Activated naive CD4-positive, alpha-beta T cell treated with anti-CD3 and anti-CD28 coated beads, Interleukin-2, amount 50 U/mL, for 72 hours (primary cell): ENCODE results near the gene LRRTM4. TPM values are rescaled to one million over a fixed set of nuclear protein-coding genes. Genes with fewer than 3 reads are reported as not detected.
"Not testable (repeated sequence)": the region's sequence is repeated elsewhere in the genome, so short reads cannot be mapped to it uniquely, and the experiment has no call there.

Experiments
- ATAC-seq, 2 donors: fragments of 150-1000 bp; cut with Tn5 transposase; 2 replicates each; pipeline ENCODE4 v1.10.0; 2021; ENCODE audit warnings: mild to moderate bottlenecking in 2 of 2, moderate library complexity in 2 of 2
- DNase-seq, 2 donors: peaks; one replicate each; pipeline ENCODE4 v3.0.0; 2021 to 2022; ENCODE audit warnings: low spot score in 2 of 2
- H3K27ac Mint-ChIP-seq, 2 donors: one replicate each; pipeline ENCODE4 v1.8.0; 2022; ENCODE audit warnings: mild to moderate bottlenecking in 2 of 2, mixed read lengths in 2 of 2
- H3K36me3 Mint-ChIP-seq, 2 donors: one replicate each; pipeline ENCODE4 v1.8.0; 2022; ENCODE audit warnings: mixed read lengths in 2 of 2
- H3K9me3 Mint-ChIP-seq, 2 donors: one replicate each; pipeline ENCODE4 v1.8.0; 2022; ENCODE audit warnings: mixed read lengths in 2 of 2
- total RNA-seq, 2 donors: library from RNA; stranded (reverse); gene quantifications; one replicate each; pipeline ENCODE4 v1.2.3, GENCODE V29; 2022

The LRRTM4 gene
- total RNA-seq, 2 donors from 2014 or later = not detected

DNA sequence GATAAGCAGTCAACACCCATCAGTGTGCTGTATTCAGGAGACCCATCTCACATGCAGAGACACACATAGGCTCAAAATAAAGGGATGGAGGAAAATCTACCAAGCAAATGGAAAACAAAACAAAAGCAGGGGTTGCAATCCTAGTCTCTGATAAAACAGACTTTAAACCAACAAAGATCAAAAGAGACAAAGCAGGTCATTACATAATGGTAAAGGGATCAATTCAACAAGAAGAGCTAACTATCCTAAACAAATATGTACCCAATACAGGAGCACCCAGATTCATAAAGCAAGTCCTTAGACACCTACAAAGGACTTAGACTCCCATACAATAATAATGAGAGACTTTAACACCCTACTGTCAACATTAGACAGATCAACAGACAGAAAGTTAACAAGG, 358.2 kb downstream of the LRRTM4 start:
- H3K27ac Mint-ChIP-seq, ATAC-seq, DNase-seq, H3K36me3 Mint-ChIP-seq: not testable (repeated sequence)
- H3K9me3 Mint-ChIP-seq = peaks cover 18 to 25% of the 10 kb centered on the region in 2 donors

DNA sequence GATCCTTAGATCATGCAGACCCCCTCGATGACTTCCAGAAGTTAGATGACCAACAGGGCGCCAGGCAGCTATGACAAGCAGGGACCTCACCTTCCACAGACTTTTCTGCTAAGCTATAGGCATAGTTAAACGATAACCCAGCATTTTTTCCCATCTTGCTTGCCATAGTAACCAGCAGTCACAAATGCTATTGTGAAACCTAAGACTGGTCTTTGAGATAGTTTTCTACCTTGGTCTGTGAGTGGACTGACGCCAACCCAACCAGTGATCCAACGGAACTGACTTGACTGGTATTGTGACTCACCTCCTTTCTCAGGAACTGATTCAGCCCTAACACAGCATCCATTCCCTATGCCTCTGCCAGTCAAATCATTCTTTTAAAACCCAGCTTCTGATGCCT, 361.2 kb downstream of the LRRTM4 start:
- peaks cover 0 to 6% of the 10 kb centered on the region in 2 donors for H3K36me3 Mint-ChIP-seq
- peaks cover 22 to 24% of the 10 kb centered on the region in 2 donors for H3K9me3 Mint-ChIP-seq
- no peak for DNase-seq
- no peak for ATAC-seq
- no peak overlapping the region for H3K27ac Mint-ChIP-seq

DNA sequence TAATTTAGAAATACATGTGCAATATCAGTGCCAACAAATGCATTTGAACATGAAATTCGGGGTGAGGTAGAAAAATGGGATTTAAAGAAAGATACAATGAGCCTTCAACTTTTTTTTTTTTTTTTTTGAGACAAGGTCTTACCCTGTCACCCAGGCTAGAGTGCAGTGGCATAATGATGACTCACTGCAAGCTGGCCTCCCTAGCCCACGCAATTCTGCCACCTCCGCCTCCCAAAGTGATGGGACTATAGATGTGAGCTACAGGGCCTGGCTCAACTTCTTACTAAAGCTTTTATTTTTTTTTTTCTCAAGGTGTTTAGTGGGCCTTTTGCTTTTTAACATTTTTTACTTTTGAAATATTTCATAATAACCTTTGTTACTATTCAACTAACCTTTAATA, 365.6 kb downstream of the LRRTM4 start:
- Mint-ChIP-seq H3K9me3 (peaks cover 9 to 13% of the 10 kb centered on the region in 2 donors), H3K36me3 (peaks cover 0 to 4% of the 10 kb centered on the region in 2 donors), H3K27ac (no peak overlapping the region)
- DNase-seq (no peak), ATAC-seq (no peak)

DNA sequence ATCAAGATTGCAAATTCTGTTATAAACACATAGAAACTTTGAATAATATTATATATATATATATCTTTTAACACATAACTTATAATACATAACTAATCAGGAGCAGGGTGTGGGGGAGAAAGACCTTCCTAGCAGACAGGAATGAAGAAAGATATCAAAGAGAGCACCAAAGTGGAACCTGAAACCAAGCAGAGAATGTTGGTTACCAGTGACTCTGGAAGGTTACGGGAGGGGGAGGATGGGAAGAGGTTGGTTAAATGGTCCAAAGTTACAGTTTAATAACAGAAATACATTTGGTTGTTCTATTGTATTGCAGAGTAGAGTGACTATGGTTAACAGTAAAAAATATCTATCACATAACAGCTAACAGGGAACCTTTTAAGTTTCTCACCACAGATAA, 366.7 kb downstream of the LRRTM4 start:
- DNase-seq (no peak), ATAC-seq (no peak)
- H3K9me3 Mint-ChIP-seq = peaks cover 13 to 22% of the 10 kb centered on the region in 2 donors
- H3K27ac Mint-ChIP-seq = no peak overlapping the region
- H3K36me3 Mint-ChIP-seq = peaks cover 0 to 8% of the 10 kb centered on the region in 2 donors

DNA sequence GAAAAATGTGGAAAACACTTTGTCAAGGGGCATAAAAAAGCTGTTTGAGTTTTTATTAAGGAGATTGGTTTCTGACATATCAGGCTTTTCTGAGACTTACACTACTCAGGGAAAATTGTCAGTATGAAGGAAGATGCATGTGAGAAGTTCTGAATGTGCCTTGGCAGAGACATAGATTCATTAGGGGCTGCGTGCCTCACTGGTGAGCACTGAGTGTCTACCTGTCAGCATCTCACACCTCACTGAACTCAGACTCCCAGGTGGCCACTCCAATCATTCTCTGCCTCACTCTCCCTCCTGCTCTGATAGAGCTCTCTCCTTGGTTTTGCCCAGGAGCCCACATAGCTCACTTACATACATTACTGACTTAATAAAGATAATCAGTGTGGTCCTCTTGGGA, 372.6 kb downstream of the LRRTM4 start:
- Mint-ChIP-seq H3K9me3 (peaks cover 14 to 25% of the 10 kb centered on the region in 2 donors), H3K27ac (no peak overlapping the region), H3K36me3 (peaks cover 0 to 8% of the 10 kb centered on the region in 2 donors)
- no peak for ATAC-seq
- DNase-seq = no peak

DNA sequence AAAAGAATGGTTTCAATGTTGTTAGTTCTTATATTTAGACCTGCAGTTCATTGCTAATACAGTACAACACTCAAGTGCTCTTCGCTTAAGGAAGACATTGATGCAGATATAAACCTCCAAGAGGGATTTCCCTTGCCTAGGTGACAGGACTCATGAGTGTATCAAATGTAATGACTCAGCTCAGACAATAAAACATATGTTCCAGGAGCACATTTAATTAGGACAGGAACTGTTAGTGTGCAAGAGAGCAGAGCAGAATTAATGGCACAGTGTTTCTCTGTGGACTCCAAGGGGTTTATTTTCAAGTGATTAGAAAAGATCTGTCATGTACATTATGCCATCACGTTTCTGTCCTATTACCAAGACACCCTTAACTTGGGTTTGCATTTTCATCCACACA, 375.0 kb downstream of the LRRTM4 start:
- ATAC-seq (no peak), DNase-seq (no peak)
- Mint-ChIP-seq H3K27ac (no peak overlapping the region), H3K9me3 (peaks cover 14 to 20% of the 10 kb centered on the region in 2 donors), H3K36me3 (peaks cover 0 to 4% of the 10 kb centered on the region in 2 donors)

DNA sequence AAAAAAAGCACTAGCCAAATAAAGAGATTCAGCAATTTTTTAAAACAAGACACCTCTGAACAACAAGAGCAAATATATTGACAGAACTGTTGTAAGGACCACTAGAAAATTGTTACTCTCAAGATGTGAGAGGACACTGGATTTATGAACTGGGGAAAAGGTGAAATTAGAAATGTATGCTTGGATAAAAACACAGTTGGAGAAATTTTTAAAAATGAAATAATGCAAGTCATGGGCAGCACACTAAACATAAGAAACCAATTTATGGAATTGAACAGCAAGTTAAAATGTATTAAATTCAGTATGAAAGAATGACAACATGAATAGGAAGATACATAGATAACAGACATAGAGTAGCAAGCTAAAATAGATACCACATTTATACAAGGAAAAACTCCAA, 377.4 kb downstream of the LRRTM4 start:
- no peaks in the 10 kb centered on the region for H3K36me3 Mint-ChIP-seq
- peaks cover 4 to 5% of the 10 kb centered on the region in 2 donors for H3K9me3 Mint-ChIP-seq
- ATAC-seq = no peak
- H3K27ac Mint-ChIP-seq = no peak overlapping the region
- no peak for DNase-seq

DNA sequence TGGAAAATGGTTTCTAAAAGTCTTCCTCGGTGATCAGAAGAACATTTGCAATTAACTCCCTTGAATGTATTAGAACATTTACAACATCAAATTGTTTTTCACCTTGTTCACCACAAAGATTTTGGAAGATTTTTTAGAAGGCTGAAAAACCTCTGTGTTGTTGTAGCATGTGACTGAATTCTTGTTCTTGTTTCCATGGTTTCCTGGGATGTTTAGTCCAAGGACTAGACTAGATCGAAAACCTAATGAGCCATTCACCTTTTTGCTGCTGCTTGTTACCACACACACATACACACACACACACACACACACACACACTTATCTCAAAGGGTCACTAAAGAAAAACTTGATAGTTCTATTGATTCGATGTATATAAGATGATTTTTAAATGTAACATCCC, 380.0 kb downstream of the LRRTM4 start:
- ATAC-seq (no peak), DNase-seq (no peak)
- Mint-ChIP-seq H3K27ac (no peak overlapping the region), H3K36me3 (peaks cover 6 to 12% of the 10 kb centered on the region in 2 donors), H3K9me3 (peaks cover 11 to 14% of the 10 kb centered on the region in 2 donors)

DNA sequence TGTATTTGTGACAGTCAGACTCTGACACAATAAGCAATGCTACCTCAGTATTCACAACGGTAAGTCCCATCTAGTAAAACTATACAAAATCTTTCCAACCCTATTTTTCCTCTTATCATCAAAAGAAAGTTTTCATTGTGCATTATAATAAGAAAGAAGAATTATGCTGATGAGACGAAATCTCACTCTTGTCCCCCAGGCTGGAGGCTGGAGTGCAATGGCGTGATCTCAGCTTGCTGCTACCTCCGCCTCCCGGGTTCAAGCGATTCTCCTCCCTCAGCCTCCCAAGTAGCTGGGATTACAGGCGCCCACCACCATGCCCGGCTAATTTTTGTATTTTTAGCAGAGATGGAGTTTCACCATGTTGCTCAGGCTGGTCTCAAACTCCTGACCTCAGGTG, 393.7 kb downstream of the LRRTM4 start:
- H3K27ac Mint-ChIP-seq, H3K36me3 Mint-ChIP-seq, ATAC-seq, DNase-seq: not testable (repeated sequence)
- H3K9me3 Mint-ChIP-seq = peaks cover 14 to 22% of the 10 kb centered on the region in 2 donors

DNA sequence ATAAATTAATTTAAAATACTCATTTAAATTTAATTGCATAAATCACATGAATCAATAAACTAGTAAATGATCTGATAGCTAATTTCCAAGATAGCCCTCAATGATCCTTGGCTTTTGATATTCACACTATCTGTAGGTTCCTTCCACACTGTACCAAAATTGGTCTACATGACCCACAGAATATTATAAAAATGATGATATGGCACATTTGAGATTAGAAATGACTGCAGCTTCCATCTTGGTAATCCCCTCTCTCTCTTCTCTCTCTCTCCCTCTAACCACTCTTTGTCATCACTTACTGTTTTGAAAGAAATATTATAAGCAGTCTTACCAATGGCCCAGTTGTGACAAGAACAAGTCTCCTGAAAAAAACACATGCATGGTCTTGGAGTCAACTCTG, 394.8 kb downstream of the LRRTM4 start:
- ATAC-seq (no peak), DNase-seq (no peak)
- Mint-ChIP-seq H3K9me3 (peaks cover 14 to 16% of the 10 kb centered on the region in 2 donors), H3K36me3 (no peaks in the 10 kb centered on the region), H3K27ac (no peak overlapping the region)

DNA sequence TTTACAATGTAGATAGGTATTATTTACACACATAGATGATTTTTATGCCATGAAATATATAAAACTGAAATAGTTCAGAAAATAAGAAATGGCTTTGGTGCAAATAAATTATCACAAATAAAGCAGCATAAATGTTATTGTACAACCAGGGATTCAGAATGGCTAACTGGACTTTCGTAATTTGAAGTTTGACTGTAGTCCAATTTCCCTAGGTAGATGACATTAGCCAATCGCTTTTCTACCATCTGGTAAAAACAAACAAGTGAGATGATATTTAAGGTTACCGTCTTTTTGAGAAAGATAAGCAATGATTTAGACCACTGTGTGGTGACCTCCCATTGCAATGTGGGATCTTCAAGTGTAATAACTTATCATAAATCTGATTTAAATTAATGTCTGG, 400.7 kb downstream of the LRRTM4 start:
- ATAC-seq (no peak), DNase-seq (no peak)
- Mint-ChIP-seq H3K9me3 (peaks cover 8 to 15% of the 10 kb centered on the region in 2 donors), H3K27ac (no peak overlapping the region), H3K36me3 (no peaks in the 10 kb centered on the region)

DNA sequence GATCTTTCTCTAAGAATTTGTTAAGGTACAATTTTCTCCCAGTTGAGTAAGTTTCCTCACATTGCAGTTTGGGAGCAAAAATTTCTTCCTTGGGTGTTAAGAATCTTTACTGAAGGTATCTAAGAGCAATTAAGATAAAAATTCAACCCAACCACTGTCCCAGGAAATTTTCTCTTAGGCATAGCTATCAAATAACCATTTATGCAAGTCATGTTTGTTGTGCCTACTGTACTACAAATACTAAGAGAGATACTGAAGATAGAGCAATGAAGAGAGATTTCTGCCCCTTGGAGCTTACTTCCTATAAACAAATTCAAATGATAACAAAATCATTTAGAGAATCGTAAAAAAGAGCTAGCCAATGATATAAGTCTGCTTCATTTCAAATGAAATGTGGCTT, 402.8 kb downstream of the LRRTM4 start:
- no peak overlapping the region for H3K27ac Mint-ChIP-seq
- ATAC-seq (no peak), DNase-seq (no peak)
- H3K9me3 Mint-ChIP-seq = peaks cover 13 to 15% of the 10 kb centered on the region in 2 donors
- no peaks in the 10 kb centered on the region for H3K36me3 Mint-ChIP-seq

DNA sequence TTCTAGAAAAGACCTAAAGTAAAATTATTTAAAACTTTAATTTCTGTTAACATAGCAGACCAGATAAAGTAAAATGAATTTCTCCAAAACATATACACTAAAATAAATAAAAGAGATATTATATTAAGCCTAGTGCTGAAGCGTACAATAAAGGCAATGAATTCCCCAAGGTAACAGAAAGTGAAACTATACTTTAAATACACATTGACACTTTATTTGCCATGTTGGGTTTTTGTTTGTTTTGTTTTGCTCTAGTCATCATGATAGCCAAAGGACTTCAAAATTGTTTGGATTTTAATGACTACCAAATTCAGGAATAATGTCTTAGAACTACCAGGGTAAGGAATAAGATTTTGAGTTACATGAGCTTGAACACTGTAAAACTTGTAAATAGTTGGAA, 413.3 kb downstream of the LRRTM4 start:
- H3K27ac Mint-ChIP-seq = no peak overlapping the region
- no peak for ATAC-seq
- H3K9me3 Mint-ChIP-seq = peaks cover 13 to 19% of the 10 kb centered on the region in 2 donors

DNA sequence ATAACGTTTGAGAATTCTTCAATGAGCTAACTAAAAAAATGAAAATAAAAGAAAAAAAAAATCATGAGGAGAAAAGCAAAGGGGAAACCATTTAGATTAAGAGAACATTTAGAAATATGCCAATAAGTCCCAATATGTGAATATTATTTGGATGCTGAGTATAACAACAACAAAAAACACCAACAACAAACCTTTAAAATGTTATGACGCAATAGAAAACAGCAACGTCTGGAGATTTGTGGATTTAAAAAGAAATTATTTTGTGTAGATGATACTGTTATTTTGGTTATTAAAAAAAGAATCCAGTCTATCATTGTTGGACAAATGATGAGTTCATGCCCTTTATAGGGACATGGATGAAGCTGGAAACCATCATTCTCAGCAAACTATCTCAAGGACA, 417.2 kb downstream of the LRRTM4 start:
- peaks cover 7 to 19% of the 10 kb centered on the region in 2 donors for H3K9me3 Mint-ChIP-seq
- ATAC-seq = no peak
- no peaks in the 10 kb centered on the region for H3K36me3 Mint-ChIP-seq

More for the DNA sequence above, 413.3 kb downstream of the LRRTM4 start:
- H3K36me3 Mint-ChIP-seq = peaks cover 4 to 7% of the 10 kb centered on the region in 2 donors
- DNase-seq = no peak

DNA sequence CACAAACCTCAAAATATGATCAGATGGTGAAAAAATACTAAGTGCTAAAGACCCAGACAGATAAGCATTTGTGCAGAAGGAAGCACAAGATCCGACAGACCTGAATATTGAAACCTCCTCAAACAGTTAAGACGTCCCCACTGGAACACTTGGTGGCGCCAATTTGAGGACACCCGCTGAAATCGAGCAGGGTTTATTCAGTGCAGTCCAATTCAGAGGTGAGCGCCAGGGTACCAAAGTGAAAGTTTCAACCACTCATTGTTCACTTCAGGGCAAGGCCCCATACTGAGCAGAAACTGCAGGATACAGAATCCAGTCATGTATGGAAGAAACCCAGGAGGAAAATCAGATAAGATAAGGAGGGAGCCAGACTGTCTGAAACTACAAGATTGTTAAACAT, 417.6 kb downstream of the LRRTM4 start:
- DNase-seq (no peak), ATAC-seq (no peak)
- peaks cover 7 to 21% of the 10 kb centered on the region in 2 donors for H3K9me3 Mint-ChIP-seq
- no peak overlapping the region for H3K27ac Mint-ChIP-seq
- no peaks in the 10 kb centered on the region for H3K36me3 Mint-ChIP-seq

More for the DNA sequence above, 417.2 kb downstream of the LRRTM4 start:
- no peak for DNase-seq
- no peak overlapping the region for H3K27ac Mint-ChIP-seq

DNA sequence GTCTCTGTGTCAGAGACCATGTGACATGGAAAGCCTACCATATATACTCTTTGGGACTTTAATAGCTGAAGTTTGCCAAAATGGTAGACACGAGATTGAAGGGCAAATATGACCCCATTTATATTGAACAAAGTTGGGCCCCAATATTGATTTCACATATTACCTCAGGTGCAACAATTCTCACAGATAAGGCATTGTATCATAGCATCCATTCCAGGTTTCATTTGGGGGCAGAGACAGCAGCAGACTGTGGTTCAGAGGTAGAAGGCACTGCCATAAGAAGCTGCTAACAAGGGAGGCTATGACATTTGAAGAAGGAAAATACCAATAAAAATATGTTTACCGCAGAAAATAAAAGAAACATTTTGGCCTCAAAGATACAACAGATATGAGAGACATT, 419.2 kb downstream of the LRRTM4 start:
- DNase-seq = no peak
- Mint-ChIP-seq H3K27ac (no peak overlapping the region), H3K9me3 (peaks cover 7 to 21% of the 10 kb centered on the region in 2 donors), H3K36me3 (no peaks in the 10 kb centered on the region)
- no peak for ATAC-seq

DNA sequence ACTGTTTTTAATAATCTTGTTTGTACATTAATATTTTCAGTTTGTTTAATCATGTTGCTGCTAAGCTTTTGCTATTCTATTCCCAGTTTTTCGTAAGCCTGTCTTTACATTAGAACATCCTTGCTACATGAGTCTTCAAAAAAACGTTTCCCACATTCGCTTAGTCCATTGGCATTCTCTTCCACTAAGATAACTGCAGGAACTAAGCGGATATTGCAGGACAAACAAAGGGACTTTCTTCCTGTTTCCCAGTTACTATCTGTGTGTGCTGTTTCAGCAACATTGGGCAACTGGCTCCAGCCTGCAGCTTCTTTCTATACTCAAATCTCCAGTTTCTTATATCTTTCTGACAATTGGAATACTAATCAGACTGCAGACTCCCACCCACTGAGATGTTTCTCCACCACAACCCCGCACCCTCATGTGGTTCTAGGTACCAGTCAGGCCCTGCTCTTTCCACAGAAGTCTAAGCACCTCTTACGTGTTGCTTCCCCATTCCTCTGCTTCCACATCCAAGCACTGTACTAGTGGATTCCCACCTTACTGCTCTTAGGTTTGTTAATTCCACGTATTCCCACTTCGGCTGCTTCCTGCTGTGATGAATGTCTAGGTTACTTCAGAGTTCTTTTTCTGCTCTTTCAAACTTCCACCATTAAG, 420.3 kb downstream of the LRRTM4 start:
- DNase-seq (no peak), ATAC-seq (no peak)
- Mint-ChIP-seq H3K27ac (no peak overlapping the region), H3K9me3 (peaks cover 7 to 21% of the 10 kb centered on the region in 2 donors), H3K36me3 (no peaks in the 10 kb centered on the region)

DNA sequence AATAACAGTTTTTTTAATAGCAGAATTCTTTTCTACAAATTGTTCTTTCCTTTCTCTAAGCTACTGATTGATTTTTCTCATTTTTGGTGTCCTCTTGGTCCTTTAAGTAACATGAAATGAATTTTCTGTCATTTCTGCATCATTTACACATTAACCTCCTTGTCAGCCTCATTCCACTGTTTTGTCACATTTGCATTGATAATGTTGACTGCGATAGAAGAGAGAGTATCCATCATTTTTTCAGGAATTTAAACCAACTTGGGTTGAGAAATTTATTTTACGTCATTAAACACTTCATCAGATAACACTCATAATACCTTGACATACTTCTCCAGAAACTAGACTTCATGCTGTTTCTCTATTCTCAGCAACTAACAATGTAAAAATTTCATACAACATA, 422.2 kb downstream of the LRRTM4 start:
- DNase-seq = no peak
- H3K27ac Mint-ChIP-seq = no peak overlapping the region
- no peaks in the 10 kb centered on the region for H3K36me3 Mint-ChIP-seq
- peaks cover 10 to 18% of the 10 kb centered on the region in 2 donors for H3K9me3 Mint-ChIP-seq
- ATAC-seq = no peak
